ENCODE results near the gene TBC1D9B.

DNA sequence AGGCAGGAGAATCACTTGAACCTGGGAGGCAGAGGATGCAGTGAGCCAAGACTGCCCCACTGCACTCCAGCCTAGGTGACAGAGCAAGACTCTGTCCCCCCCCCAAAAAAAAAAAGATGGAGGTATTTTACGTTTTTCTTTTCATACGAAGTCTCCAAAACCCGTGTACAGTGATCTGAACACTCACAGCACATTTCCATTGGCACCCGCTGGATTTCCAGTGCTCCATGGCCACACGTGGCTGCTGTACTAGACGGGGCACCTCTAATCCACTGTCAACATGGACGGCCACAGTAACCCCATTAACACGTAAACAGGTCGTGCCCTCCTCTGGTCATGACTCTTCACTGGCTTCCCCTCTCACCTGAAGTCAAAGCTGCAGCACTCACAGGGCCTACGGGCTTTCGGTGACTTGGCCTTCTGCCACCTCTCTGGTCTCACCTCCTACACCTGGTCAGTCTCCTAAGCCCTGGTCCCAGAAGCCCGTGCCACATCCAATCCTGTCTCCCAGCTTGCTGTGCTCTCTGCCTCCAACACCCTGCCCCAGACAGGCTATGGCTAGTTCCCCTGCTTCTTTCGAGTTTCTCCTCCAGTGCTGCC is 22.1 kb downstream of the TBC1D9B start:
- TF ChIP-seq FOXA1 (IDR thresholded peaks at IDR 0.05) (no peak), SP1 (IDR thresholded peaks at IDR 0.05) (no peak), FOXM1 (IDR thresholded peaks at IDR 0.05; ENCODE audit: borderline replicate concordance) (no peak), TARDBP (IDR thresholded peaks at IDR 0.05) (no peak), SUZ12 (IDR thresholded peaks at IDR 0.05) (no peak), BHLHE40 (IDR thresholded peaks at IDR 0.05; ENCODE audit: borderline replicate concordance) (no peak)
- TF ChIP-seq, protein P1, sequence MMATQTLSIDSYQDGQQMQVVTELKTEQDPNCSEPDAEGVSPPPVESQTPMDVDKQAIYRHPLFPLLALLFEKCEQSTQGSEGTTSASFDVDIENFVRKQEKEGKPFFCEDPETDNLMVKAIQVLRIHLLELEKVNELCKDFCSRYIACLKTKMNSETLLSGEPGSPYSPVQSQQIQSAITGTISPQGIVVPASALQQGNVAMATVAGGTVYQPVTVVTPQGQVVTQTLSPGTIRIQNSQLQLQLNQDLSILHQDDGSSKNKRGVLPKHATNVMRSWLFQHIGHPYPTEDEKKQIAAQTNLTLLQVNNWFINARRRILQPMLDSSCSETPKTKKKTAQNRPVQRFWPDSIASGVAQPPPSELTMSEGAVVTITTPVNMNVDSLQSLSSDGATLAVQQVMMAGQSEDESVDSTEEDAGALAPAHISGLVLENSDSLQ (IDR thresholded peaks at IDR 0.05), result no peak

All from HEK293T (cell line).